ENCODE measurements around the gene HNRNPAB. TPM values are rescaled to one million over a fixed set of nuclear protein-coding genes. Genes with fewer than 3 reads are reported as not detected.

HNRNPAB gene
- total RNA-seq = 10 to 100 TPM; 44.2 to 96.1 (median 73.5) TPM
- long read RNA-seq, partial matches to known transcripts = 2 of 6 reads
- long read RNA-seq, other reads (novel, unspliced or antisense) = 4 of 6 reads

GRCh38 chr5:178204182-178204934, at the start of gene HNRNPAB:
HNRNPAB (plus strand) TSS chr5:178204533; CDS start chr5:178204838, 305 bp downstream.
- Histone ChIP-seq H3K27me3 (no peaks in the 10 kb centered on the region), H3K36me3 (peaks cover 7 to 29% (median 20%) of the 10 kb centered on the region in 4 donors), H3K4me3 (peak within 1 kb of the TSS; percentile 84 to 91 (median 91)), H3K27ac (peak within 1 kb of the TSS; percentile 53 to 91 (median 77)), H3K9me3 (no peaks in the 10 kb centered on the region), H3K4me1 (peaks cover 0 to 32% (median 7%) of the 10 kb centered on the region in 4 donors)
- intact Hi-C loops (cut with DNase I) = no loop called here
- peak; percentile 78 to 92 (median 86) for ATAC-seq
- TF ChIP-seq CTCF (IDR thresholded peaks at IDR 0.05) = no peak
- peak; percentile 100 for TF ChIP-seq POLR2A (IDR thresholded peaks at IDR 0.05)
- WGBS (ENCODE audit: insufficient coverage, low coverage, low lambda C conversion rate, missing lambda C conversion rate) = 0% methylated on average over 4 of the region's 96 CpGs
- peak; percentile 95 to 97 (median 95) for DNase-seq

GRCh38 chr5:178155065-178155464, 49.3 kb upstream of the HNRNPAB start:
- no peak for TF ChIP-seq CTCF (IDR thresholded peaks at IDR 0.05)
- TF ChIP-seq POLR2A (IDR thresholded peaks at IDR 0.05) = no peak
- Histone ChIP-seq H3K4me1 (peaks cover 0 to 11% (median 4%) of the 10 kb centered on the region in 4 donors), H3K27me3 (no peaks in the 10 kb centered on the region), H3K4me3 (no peak overlapping the region), H3K9me3 (no peaks in the 10 kb centered on the region), H3K27ac (no peak overlapping the region), H3K36me3 (peaks cover 0 to 9% (median 3%) of the 10 kb centered on the region in 4 donors)
- ATAC-seq = no peak
- DNase-seq = no peak
- 88% methylated on average over 8 of the region's 8 CpGs for WGBS (ENCODE audit: insufficient coverage, low coverage, low lambda C conversion rate, missing lambda C conversion rate)
- intact Hi-C loops (cut with DNase I) = no loop called here

- Histone ChIP-seq H3K27ac (no peak overlapping the region), H3K36me3 (no peaks in the 10 kb centered on the region), H3K4me1 (peaks cover 0 to 7% (median 0%) of the 10 kb centered on the region in 4 donors), H3K27me3 (no peaks in the 10 kb centered on the region), H3K4me3 (no peak overlapping the region), H3K9me3 (no peaks in the 10 kb centered on the region)
- TF ChIP-seq CTCF (IDR thresholded peaks at IDR 0.05) (no peak), POLR2A (IDR thresholded peaks at IDR 0.05) (no peak)
- DNase-seq = no peak
- no peak for ATAC-seq
- WGBS (ENCODE audit: insufficient coverage, low coverage, low lambda C conversion rate, missing lambda C conversion rate) = 86% methylated on average over 4 of the region's 5 CpGs
- intact Hi-C loops (cut with DNase I) = loop anchor here (5.0 to 10.0 kb wide), 2 partner anchors 83 to 85 kb away; no protein-coding TSS in a partner anchor
Observed at GRCh38 chr5:178160176-178160575, 44.2 kb upstream of the HNRNPAB start.

- DNase-seq (no peak), ATAC-seq (no peak)
- Histone ChIP-seq H3K27me3 (no peaks in the 10 kb centered on the region), H3K9me3 (no peaks in the 10 kb centered on the region), H3K4me1 (peaks cover 0 to 7% (median 0%) of the 10 kb centered on the region in 4 donors), H3K36me3 (no peaks in the 10 kb centered on the region), H3K4me3 (no peak overlapping the region), H3K27ac (no peak overlapping the region)
- TF ChIP-seq CTCF (IDR thresholded peaks at IDR 0.05) = no peak
- TF ChIP-seq POLR2A (IDR thresholded peaks at IDR 0.05) = no peak
- 51% methylated on average over 5 of the region's 9 CpGs for WGBS (ENCODE audit: insufficient coverage, low coverage, low lambda C conversion rate, missing lambda C conversion rate)
- intact Hi-C loops (cut with DNase I) = loop anchor here (5.0 to 10.0 kb wide), 2 partner anchors 85 to 88 kb away; no protein-coding TSS in a partner anchor
Observed at GRCh38 chr5:178162481-178162880, 41.9 kb upstream of the HNRNPAB start.

Measured in right lobe of liver (tissue), 6 donors.